DOHH2 (cell line): ENCODE measurements around the gene ZMIZ1.

Experiments
- H3F3A ChIP-seq: fragments of 200-600 bp; sonication (generic), shearing (Covaris generic); 2 replicates; pipeline ENCODE4 v1.6.0; 2016; ENCODE audit warnings: antibody characterized with exemption, mild to moderate bottlenecking; ENCODE audit not compliant: control insufficient read depth, insufficient read depth
- H3K27ac ChIP-seq: fragments of 200-600 bp; sonication (generic); 2 replicates; pipeline ENCODE4 v1.5.1; 2014; ENCODE audit warnings: low read depth, mild to moderate bottlenecking, low read length, moderate library complexity
- H3K27me3 ChIP-seq: fragments of 200-600 bp; sonication (generic); 2 replicates; pipeline ENCODE4 v1.6.1; 2014; ENCODE audit warnings: mild to moderate bottlenecking, low read length, mixed read lengths; ENCODE audit not compliant: control insufficient read depth
- H3K36me3 ChIP-seq: fragments of 200-600 bp; sonication (generic); 2 replicates; pipeline ENCODE4 v1.6.1; 2014; ENCODE audit warnings: mild to moderate bottlenecking, low read length, moderate library complexity, mixed read lengths; ENCODE audit not compliant: control insufficient read depth
- H3K4me1 ChIP-seq: fragments of 200-600 bp; sonication (generic); 2 replicates; pipeline ENCODE4 v1.6.1; 2014; ENCODE audit warnings: mild to moderate bottlenecking, low read length, mixed read lengths; ENCODE audit not compliant: control insufficient read depth
- H3K4me2 ChIP-seq: fragments of 200-600 bp; sonication (generic); 2 replicates; pipeline ENCODE4 v1.6.0; 2014; ENCODE audit warnings: mild to moderate bottlenecking, low read length, moderate library complexity
- H3K4me3 ChIP-seq: fragments of 200-600 bp; sonication (generic); 2 replicates; pipeline ENCODE4 v1.5.1; 2014; ENCODE audit warnings: mild to moderate bottlenecking, low read length, mixed read lengths
- H3K79me2 ChIP-seq: fragments of 200-600 bp; sonication (generic); 2 replicates; pipeline ENCODE4 v1.6.1; 2014; ENCODE audit warnings: mild to moderate bottlenecking, low read length, mixed read lengths; ENCODE audit not compliant: control insufficient read depth
- H3K9me2 ChIP-seq: fragments of 200-600 bp; sonication (generic); replicated peaks from 2 replicates; pipeline ENCODE4 v1.6.1; 2014; ENCODE audit warnings: mild to moderate bottlenecking, low read length, mixed read lengths; ENCODE audit not compliant: control insufficient read depth
- H3K9me3 ChIP-seq: fragments of 200-600 bp; sonication (generic); 2 replicates; pipeline ENCODE4 v1.6.1; 2014; ENCODE audit warnings: antibody characterized with exemption, low read length, mixed read lengths; ENCODE audit not compliant: control insufficient read depth, insufficient read depth
- H4K20me1 ChIP-seq: fragments of 200-600 bp; sonication (generic); 2 replicates; pipeline ENCODE4 v1.6.0; 2014; ENCODE audit warnings: low read depth, mild to moderate bottlenecking, antibody characterized with exemption, low read length, moderate library complexity; ENCODE audit not compliant: control insufficient read depth, insufficient read depth
- EZH2phosphoT487 ChIP-seq: fragments of 200-600 bp; sonication (generic); IDR thresholded peaks from 2 replicates; pipeline ENCODE4 v1.6.1; 2017; ENCODE audit warnings: borderline replicate concordance, mild to moderate bottlenecking, antibody characterized with exemption, low read length, moderate library complexity, mixed read lengths
- TF ChIP-seq, protein P1 (sequence below): fragments of 200-600 bp; sonication (generic); IDR thresholded peaks from one replicate; pipeline ENCODE4 v1.5.1; 2014; ENCODE audit warnings: antibody characterized with exemption, mild to moderate bottlenecking, low read depth, low read length; ENCODE audit not compliant: poor library complexity, severe bottlenecking

Gene ZMIZ1

DNA sequence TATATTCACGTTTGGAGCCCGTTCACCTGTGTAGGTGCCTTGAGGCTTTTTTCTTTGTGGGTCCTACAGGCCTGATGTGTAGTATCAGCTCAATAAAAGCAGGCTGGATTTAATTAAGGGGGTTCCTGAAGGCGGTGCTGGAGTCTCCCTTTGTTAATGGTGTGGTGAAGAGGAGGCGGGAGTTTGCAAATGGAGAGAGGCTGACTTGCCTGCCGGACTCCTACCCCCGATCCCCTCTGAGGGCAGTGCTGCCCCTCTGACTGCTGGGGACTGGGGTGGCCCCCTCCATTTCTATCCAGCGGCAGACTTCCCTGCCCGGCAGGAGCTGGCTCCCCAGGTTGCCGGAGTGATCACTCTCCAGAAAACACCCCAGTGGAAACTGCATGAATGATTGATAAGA lies 45.1 kb downstream of the ZMIZ1 start:
- Histone ChIP-seq H3K27ac (no peak overlapping the region), H3K4me1 (peaks cover 8% of the 10 kb centered on the region; the same call in 1 of the 2 replicates), H3K27me3 (no peaks in the 10 kb centered on the region), H3F3A (no peaks in the 10 kb centered on the region), H3K4me2 (no peak overlapping the region), H4K20me1 (no peaks in the 10 kb centered on the region), H3K36me3 (no peaks in the 10 kb centered on the region), H3K9me2 (no peaks in the 10 kb centered on the region), H3K9me3 (no peaks in the 10 kb centered on the region), H3K79me2 (no peaks in the 10 kb centered on the region), H3K4me3 (no peak overlapping the region)
- TF ChIP-seq, protein P1, sequence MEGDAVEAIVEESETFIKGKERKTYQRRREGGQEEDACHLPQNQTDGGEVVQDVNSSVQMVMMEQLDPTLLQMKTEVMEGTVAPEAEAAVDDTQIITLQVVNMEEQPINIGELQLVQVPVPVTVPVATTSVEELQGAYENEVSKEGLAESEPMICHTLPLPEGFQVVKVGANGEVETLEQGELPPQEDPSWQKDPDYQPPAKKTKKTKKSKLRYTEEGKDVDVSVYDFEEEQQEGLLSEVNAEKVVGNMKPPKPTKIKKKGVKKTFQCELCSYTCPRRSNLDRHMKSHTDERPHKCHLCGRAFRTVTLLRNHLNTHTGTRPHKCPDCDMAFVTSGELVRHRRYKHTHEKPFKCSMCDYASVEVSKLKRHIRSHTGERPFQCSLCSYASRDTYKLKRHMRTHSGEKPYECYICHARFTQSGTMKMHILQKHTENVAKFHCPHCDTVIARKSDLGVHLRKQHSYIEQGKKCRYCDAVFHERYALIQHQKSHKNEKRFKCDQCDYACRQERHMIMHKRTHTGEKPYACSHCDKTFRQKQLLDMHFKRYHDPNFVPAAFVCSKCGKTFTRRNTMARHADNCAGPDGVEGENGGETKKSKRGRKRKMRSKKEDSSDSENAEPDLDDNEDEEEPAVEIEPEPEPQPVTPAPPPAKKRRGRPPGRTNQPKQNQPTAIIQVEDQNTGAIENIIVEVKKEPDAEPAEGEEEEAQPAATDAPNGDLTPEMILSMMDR: no peak
- TF ChIP-seq EZH2phosphoT487: no peak

DNA sequence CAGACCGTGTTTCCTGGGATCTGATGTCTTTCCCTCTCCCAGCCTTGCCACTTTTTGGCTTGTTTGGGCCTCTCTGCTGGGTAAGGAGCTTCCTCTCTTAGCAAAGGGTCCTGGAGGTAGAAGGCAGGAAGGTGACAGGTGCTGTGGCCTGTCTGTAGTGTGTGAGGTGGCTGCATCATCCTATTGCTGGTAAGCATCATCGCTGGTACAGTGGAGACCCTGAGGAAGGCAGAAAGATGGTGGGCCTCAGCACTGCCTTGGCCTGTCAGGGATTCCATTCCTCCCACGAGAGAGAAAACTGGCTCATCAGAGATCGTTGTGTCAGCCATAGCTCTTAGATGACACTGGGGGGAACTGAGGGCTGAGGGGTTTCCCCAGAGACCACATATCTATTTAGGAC lies 46.5 kb downstream of the ZMIZ1 start:
- Histone ChIP-seq H3K9me2 (no peaks in the 10 kb centered on the region), H3K27me3 (no peaks in the 10 kb centered on the region), H3F3A (no peaks in the 10 kb centered on the region), H3K79me2 (no peaks in the 10 kb centered on the region), H3K27ac (no peak overlapping the region), H3K4me1 (0 out of 2 replicates have a peak, but pooled peaks cover 5% of the 10 kb centered on the region), H3K9me3 (no peaks in the 10 kb centered on the region), H3K4me2 (no peak overlapping the region), H4K20me1 (no peaks in the 10 kb centered on the region), H3K36me3 (no peaks in the 10 kb centered on the region), H3K4me3 (no peak overlapping the region)
- TF ChIP-seq EZH2phosphoT487: no peak
- TF ChIP-seq, protein P1: no peak

DNA sequence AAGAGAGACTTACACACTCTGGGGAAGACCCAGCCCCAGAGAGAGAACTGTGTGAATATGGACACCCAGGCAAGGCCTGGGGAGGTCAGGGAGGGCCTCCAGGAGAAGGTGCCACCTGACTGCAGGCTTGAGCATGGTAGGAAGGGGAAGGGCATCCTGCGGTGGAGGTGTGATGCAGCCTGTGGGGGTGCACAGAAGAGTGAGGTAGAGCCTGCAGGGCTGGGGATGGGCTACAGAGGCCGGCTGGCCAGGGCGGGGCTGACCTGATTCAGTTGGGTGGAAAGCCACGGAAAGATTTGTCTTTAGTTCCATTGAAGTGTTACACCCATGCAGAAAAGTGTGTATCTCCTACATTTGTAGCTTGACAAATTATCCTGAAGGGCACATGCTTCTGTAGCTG lies 47.6 kb downstream of the ZMIZ1 start:
- Histone ChIP-seq H3K4me2 (no peak overlapping the region), H3K27ac (no peak overlapping the region)

More for the DNA sequence above, 47.6 kb downstream of the ZMIZ1 start:
- H3K4me1 ChIP-seq: 0 out of 2 replicates have a peak, but pooled peaks cover 5% of the 10 kb centered on the region
- no peak overlapping the region for H3K4me3 ChIP-seq
- no peaks in the 10 kb centered on the region for H3K27me3 ChIP-seq
- no peaks in the 10 kb centered on the region for H4K20me1 ChIP-seq
- no peaks in the 10 kb centered on the region for H3K9me3 ChIP-seq
- H3F3A ChIP-seq: no peaks in the 10 kb centered on the region
- H3K36me3 ChIP-seq: no peaks in the 10 kb centered on the region
- no peak for TF ChIP-seq EZH2phosphoT487
- TF ChIP-seq, protein P1: no peak
- no peaks in the 10 kb centered on the region for H3K9me2 ChIP-seq
- no peaks in the 10 kb centered on the region for H3K79me2 ChIP-seq
